Activated CD4-positive, alpha-beta T cell treated with anti-CD3 and anti-CD28 coated beads, Interleukin-2, amount 10 ng/mL, durations not matched to agents 24 days and 14 days (primary cell): Measurements from ENCODE around the gene RAB3GAP2. TPM values are rescaled to one million over a fixed set of nuclear protein-coding genes. Genes with fewer than 3 reads are reported as not detected.
"Not testable (repeated sequence)": the region's sequence is repeated elsewhere in the genome, so short reads cannot be mapped to it uniquely, and the experiment has no call there.

Experiments
- DNase-seq: peaks from one replicate; pipeline ENCODE4 v3.0.0; 2022
- H3K27ac Mint-ChIP-seq: one replicate; pipeline ENCODE4 v1.8.0; 2022; ENCODE audit warnings: mild to moderate bottlenecking, mixed read lengths
- H3K27me3 Mint-ChIP-seq: one replicate; pipeline ENCODE4 v1.8.0; 2022; ENCODE audit warnings: mixed read lengths
- H3K36me3 Mint-ChIP-seq: one replicate; pipeline ENCODE4 v1.8.0; 2022; ENCODE audit warnings: low read depth, mild to moderate bottlenecking, mixed read lengths
- H3K4me1 Mint-ChIP-seq: one replicate; pipeline ENCODE4 v1.8.0; 2021; ENCODE audit warnings: mixed read lengths
- H3K4me3 Mint-ChIP-seq: one replicate; pipeline ENCODE4 v1.8.0; 2022; ENCODE audit warnings: mild to moderate bottlenecking, moderate library complexity, mixed read lengths
- H3K9me3 Mint-ChIP-seq: one replicate; pipeline ENCODE4 v1.8.0; 2021; ENCODE audit warnings: mixed read lengths
- intact Hi-C: fragments of 100-400 bp; cut with micrococcal nuclease; formaldehyde crosslinking; loops from one replicate; pipeline ENCODE4 v1.15.1; 2023
- total RNA-seq: library from RNA; stranded (reverse); gene quantifications from 2 replicates; pipeline ENCODE4 v1.2.3, GENCODE V29; 2022

Gene RAB3GAP2, protein sequence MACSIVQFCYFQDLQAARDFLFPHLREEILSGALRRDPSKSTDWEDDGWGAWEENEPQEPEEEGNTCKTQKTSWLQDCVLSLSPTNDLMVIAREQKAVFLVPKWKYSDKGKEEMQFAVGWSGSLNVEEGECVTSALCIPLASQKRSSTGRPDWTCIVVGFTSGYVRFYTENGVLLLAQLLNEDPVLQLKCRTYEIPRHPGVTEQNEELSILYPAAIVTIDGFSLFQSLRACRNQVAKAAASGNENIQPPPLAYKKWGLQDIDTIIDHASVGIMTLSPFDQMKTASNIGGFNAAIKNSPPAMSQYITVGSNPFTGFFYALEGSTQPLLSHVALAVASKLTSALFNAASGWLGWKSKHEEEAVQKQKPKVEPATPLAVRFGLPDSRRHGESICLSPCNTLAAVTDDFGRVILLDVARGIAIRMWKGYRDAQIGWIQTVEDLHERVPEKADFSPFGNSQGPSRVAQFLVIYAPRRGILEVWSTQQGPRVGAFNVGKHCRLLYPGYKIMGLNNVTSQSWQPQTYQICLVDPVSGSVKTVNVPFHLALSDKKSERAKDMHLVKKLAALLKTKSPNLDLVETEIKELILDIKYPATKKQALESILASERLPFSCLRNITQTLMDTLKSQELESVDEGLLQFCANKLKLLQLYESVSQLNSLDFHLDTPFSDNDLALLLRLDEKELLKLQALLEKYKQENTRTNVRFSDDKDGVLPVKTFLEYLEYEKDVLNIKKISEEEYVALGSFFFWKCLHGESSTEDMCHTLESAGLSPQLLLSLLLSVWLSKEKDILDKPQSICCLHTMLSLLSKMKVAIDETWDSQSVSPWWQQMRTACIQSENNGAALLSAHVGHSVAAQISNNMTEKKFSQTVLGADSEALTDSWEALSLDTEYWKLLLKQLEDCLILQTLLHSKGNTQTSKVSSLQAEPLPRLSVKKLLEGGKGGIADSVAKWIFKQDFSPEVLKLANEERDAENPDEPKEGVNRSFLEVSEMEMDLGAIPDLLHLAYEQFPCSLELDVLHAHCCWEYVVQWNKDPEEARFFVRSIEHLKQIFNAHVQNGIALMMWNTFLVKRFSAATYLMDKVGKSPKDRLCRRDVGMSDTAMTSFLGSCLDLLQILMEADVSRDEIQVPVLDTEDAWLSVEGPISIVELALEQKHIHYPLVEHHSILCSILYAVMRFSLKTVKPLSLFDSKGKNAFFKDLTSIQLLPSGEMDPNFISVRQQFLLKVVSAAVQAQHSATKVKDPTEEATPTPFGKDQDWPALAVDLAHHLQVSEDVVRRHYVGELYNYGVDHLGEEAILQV (N-terminal part only)
- 55.0 and 60.0 TPM in 2 replicates for total RNA-seq

DNA sequence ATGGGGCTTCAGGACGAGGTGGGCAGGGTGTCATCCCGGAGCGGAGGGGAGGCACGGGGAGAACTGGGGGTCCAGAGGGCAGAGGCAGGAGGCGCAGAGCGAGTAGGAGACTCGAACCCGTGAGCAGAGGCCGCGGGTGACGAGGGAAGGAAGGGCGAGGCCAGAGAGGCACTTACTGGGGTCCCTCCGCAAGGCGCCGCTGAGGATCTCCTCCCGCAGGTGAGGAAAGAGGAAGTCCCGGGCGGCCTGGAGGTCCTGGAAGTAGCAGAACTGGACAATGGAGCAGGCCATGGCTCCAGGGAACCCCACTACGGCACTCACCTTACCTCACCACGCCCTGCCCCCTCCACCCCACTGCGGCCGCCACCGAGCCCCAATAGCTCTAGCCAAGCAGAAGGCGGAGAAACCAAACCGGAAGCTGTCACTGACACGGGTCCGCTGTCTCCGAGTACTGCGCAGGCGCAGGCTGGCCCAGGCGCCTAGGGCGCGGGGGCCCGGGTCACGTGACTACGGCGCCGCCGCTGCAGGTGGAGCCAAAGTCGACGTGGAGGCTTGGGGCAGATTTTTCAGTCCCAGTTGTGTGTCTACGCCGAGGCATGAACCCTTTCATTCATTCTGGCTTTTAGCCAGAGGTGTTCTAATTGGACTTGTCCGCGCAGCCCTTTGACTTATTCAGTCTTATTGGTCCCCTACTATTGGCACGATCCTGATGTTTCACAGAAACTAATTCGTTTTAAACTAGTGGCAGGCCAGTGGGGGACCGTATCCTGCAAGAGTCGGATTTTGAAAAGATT is at the start of gene RAB3GAP2:
Gene RAB3GAP2 (minus strand): TSS at position 407 of the 794 bp plus-strand sequence. CDS start 116 bp downstream, at position 291.
- no peaks in the 10 kb centered on the region for H3K9me3 Mint-ChIP-seq
- H3K4me1 Mint-ChIP-seq, result peaks cover 17% of the 10 kb centered on the region
- peak; percentile 96 for DNase-seq
- intact Hi-C loops, result loop anchor here (1.0 to 5.0 kb wide), 7 partner anchors 13 to 1100 kb away; partner anchors contain the start of genes EPRS1, IARS2 and LYPLAL1
- no peak within 1 kb of the TSS for H3K27ac Mint-ChIP-seq
- no peak within 1 kb of the TSS for H3K4me3 Mint-ChIP-seq
- H3K36me3 Mint-ChIP-seq, result peaks cover 17% of the 10 kb centered on the region
- H3K27me3 Mint-ChIP-seq, result peaks cover 12% of the 10 kb centered on the region

DNA sequence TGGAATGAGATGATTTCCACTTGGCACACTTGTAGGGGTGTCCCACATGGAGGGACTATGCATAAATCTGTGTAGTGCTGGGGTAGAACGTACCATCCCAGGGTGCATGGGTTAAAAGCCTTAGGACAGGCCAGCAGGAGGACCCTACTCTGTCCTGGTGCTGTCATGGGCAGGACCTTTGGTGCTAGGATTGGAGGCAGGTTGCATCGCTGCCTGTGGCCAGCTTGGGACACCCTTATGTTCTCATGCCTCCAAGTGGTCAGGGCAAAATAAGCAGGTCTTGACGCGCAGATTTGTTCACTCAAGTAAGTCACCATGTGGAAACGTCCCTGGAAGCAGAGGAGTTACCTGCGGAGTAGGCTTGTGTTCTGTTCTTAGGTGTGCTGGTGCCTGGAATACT is 49.5 kb upstream of the RAB3GAP2 start:
- Mint-ChIP-seq H3K27ac (no peak overlapping the region), H3K27me3 (peaks cover 4% of the 10 kb centered on the region), H3K4me3 (no peak overlapping the region), H3K9me3 (no peaks in the 10 kb centered on the region), H3K36me3 (no peaks in the 10 kb centered on the region), H3K4me1 (no peaks in the 10 kb centered on the region)
- intact Hi-C loops, result no loop called here
- no peak for DNase-seq

DNA sequence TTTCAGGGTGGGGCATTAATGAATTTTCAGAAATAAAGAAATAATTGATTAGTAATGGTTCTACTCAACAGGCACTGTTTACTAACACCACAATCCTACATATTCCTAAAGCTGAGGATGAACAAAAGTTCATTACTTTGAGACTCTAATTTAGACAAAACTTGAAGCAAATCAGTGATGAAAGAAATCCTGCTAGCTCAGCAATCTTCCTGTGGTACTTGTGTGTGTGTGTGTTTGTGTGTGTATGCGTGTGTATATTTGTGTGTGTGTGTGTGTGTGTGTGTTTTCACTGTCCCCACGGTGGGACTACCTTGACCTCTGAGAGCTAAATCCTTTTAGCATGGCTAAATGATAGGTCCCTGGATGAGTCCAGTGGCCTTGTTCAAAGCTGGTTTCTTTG is 48.5 kb upstream of the RAB3GAP2 start:
- H3K4me1 Mint-ChIP-seq, result no peaks in the 10 kb centered on the region
- no peak for DNase-seq
- intact Hi-C loops, result no loop called here
- no peak overlapping the region for H3K27ac Mint-ChIP-seq
- H3K9me3 Mint-ChIP-seq, result no peaks in the 10 kb centered on the region
- H3K4me3 Mint-ChIP-seq, result no peak overlapping the region
- no peaks in the 10 kb centered on the region for H3K36me3 Mint-ChIP-seq
- H3K27me3 Mint-ChIP-seq, result peaks cover 4% of the 10 kb centered on the region

DNA sequence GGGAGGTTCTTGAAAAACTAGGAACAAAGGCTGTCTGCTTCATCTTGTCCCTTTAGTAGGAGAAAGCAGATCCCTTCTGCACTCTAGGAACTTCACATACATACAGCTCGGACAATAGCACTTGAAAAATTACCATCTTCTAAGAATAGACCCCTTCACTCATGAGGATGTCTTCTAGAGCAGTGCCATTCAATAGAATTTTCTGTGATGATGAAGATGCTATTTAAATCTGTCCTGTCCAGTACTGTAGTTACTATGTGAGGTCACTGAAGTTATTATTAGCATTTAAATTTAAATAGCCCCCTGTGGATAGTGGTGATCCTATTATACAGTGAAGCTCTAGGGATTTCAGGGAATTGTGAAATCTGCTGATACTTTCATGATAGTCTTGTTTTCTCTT is 46.4 kb upstream of the RAB3GAP2 start:
- intact Hi-C loops, result no loop called here
- no peak for DNase-seq
- H3K27ac Mint-ChIP-seq, result no peak overlapping the region
- no peak overlapping the region for H3K4me3 Mint-ChIP-seq
- H3K36me3 Mint-ChIP-seq, result no peaks in the 10 kb centered on the region
- no peaks in the 10 kb centered on the region for H3K27me3 Mint-ChIP-seq
- H3K9me3 Mint-ChIP-seq, result no peaks in the 10 kb centered on the region
- H3K4me1 Mint-ChIP-seq, result no peaks in the 10 kb centered on the region

DNA sequence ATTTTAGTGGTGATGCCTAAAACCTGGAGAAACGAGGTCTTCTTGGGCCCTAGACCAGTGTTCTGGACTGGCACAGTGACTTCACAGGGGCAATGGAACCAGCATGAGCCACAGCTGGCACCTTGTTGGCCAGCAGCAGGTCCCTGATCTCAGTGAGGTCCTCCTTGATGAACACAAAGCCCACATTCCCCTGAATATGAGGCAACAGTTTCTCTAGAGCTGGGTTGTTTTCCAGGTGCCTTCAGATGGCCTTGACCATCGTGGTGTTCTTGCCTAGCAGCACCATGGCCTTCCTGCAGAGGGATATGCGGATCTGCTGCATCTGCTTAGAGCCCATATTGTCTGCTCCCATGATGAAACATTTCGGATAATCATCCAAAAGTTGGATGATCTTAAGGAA is 44.9 kb upstream of the RAB3GAP2 start:
- Mint-ChIP-seq H3K27ac (no peak overlapping the region), H3K27me3 (peaks cover 2% of the 10 kb centered on the region), H3K4me3 (no peak overlapping the region), H3K4me1 (no peaks in the 10 kb centered on the region), H3K36me3 (no peaks in the 10 kb centered on the region), H3K9me3 (no peaks in the 10 kb centered on the region)
- intact Hi-C loops, result no loop called here
- DNase-seq, result no peak

DNA sequence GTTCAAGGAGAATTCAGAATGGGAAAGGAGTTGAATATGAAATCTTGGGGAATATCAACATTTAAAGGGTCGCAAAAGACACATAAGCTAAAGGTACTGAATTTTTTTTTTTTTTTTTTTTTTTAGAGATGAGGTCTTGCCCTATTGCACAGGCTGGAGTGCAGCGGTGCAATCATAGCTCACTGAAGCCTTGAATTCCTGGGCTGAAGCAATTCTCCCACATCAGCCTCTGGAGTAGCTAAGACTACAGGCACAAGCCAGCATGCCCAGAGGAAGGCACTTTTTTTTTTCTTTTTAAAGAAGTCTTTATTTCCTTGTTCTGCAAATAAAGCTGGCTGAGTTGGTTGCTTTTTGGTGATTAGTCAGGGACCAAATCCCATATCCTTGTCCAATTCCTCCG is 44.1 kb upstream of the RAB3GAP2 start:
- no peak for DNase-seq
- no peaks in the 10 kb centered on the region for H3K9me3 Mint-ChIP-seq
- no peaks in the 10 kb centered on the region for H3K4me1 Mint-ChIP-seq
- H3K27ac Mint-ChIP-seq, result no peak overlapping the region
- peaks cover 2% of the 10 kb centered on the region for H3K27me3 Mint-ChIP-seq
- intact Hi-C loops, result no loop called here
- no peak overlapping the region for H3K4me3 Mint-ChIP-seq
- H3K36me3 Mint-ChIP-seq, result no peaks in the 10 kb centered on the region

DNA sequence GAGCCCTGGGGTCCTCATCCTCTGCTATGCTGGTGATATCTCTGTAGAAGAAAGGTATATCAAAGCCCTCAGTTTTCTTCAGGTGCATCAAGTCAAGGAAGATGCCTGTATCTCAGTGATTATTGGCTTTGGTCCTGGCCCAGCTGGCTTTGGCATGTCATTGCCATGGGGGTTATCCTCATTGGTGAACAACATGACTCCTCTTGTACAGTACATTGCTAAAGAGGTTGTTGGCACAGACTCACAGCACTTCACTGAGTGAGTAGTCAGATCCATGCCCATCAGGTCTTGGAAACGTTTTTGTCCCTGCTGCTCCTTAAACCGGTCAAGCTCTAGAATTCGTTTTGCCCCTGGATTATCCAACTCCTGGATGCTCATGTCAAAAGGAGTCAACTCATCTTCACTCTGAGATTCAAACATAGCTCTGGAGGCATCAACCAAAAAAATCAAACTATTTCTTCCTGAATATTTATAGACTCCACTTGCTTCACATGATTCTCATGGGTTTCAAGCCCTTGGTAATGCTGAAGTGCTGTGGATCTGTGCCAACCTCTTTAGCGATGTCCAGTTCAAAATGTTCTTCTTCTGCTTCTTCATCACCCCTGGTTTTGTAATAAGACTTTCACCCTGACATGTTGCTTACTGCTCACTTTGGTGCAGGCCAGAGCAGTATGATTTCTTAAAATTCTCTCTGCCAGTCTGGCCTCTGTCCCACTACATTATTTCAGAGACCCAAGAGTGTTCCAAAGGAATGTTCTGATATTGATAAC is 43.0 kb upstream of the RAB3GAP2 start:
- no peak overlapping the region for H3K27ac Mint-ChIP-seq
- peaks cover 2% of the 10 kb centered on the region for H3K27me3 Mint-ChIP-seq
- H3K36me3 Mint-ChIP-seq, result no peaks in the 10 kb centered on the region
- H3K4me3 Mint-ChIP-seq, result no peak overlapping the region
- H3K4me1 Mint-ChIP-seq, result no peaks in the 10 kb centered on the region
- no peak for DNase-seq
- H3K9me3 Mint-ChIP-seq, result no peaks in the 10 kb centered on the region
- intact Hi-C loops, result no loop called here

DNA sequence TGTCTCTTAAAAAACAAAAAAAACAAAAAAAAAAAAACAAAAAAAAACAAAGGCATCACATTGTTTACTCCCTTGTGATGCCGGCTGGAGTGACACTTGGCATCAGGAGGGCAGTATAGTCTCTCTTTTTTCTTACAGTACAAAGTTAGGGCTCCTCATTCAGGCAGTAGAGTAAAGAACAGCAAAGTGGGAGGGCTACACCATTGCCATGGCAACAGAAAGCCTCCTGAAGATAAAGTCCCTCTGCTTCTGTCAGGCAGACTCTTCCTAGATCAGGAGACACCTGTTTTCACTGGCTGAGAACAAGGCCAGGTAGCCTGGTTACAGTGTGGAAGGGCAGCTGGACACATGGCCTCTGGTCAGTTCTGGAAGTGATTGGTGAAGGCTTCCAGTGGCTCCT is 41.3 kb upstream of the RAB3GAP2 start:
- no peaks in the 10 kb centered on the region for H3K36me3 Mint-ChIP-seq

DNA sequence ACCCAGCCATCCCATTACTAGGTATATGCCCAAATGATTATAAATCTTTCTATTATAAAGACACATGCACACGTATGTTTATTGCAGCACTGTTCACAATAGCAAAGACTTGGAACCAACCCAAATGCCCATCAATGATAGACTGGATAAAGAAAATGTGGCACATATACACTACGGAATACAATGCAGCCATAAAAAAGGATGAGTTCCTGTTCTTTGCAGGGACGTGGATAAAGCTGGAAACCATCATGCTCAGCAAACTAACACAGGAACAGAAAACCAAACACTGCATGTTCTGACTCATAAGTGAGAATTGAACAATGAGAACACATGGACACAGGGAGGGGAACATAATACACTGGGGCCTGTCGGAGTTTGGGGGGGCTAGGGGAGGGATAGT is 37.9 kb upstream of the RAB3GAP2 start:
- H3K27me3 Mint-ChIP-seq, H3K27ac Mint-ChIP-seq, H3K9me3 Mint-ChIP-seq, H3K4me1 Mint-ChIP-seq, intact Hi-C loops, H3K4me3 Mint-ChIP-seq, H3K36me3 Mint-ChIP-seq, DNase-seq: not testable (repeated sequence)

More for the DNA sequence above, 41.3 kb upstream of the RAB3GAP2 start:
- no peak overlapping the region for H3K27ac Mint-ChIP-seq
- H3K9me3 Mint-ChIP-seq, result no peaks in the 10 kb centered on the region
- peaks cover 2% of the 10 kb centered on the region for H3K27me3 Mint-ChIP-seq
- H3K4me3 Mint-ChIP-seq, result no peak overlapping the region
- intact Hi-C loops, result no loop called here
- DNase-seq, result no peak
- H3K4me1 Mint-ChIP-seq, result no peaks in the 10 kb centered on the region

DNA sequence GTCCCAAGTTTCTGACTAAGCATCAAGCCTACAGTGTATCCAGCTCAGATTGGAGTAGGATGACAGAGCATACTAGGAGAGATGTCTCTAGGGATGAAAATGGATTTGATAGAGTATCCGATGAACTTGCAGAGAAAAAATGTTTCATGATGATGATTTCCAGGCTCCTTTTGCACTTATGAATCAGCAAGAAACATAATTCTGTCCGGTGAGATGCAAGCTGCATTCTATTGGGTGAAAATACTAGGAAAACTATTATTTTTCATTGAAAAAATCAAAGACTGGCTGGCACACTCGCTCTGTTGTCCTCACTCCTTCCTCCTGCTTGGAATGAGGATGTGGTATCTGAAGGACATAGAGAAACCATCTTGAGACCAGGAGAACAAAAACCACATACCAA is 35.4 kb upstream of the RAB3GAP2 start:
- no peaks in the 10 kb centered on the region for H3K36me3 Mint-ChIP-seq
- no peaks in the 10 kb centered on the region for H3K9me3 Mint-ChIP-seq
- intact Hi-C loops, result no loop called here
- no peak overlapping the region for H3K27ac Mint-ChIP-seq
- no peak for DNase-seq
- H3K27me3 Mint-ChIP-seq, result peaks cover 17% of the 10 kb centered on the region
- H3K4me1 Mint-ChIP-seq, result no peaks in the 10 kb centered on the region
- H3K4me3 Mint-ChIP-seq, result no peak overlapping the region

DNA sequence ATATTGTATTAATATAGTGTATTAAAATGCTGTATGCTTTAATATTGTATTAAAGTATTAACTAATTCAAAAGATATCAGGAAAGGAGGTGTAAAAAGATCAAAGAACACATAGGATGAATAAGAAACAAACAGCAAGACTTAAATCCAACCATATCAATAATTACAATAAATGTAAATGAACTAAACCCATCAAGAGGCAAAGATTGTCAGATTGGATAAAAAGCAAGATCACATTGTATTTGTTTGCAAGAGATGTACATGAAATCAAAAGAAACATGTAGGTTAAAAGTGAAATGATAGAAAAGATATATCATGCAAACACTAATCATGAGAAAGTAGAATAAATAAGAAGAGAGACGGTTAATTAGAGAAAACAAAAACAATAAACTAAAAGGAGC is 34.1 kb upstream of the RAB3GAP2 start:
- Mint-ChIP-seq H3K36me3 (no peaks in the 10 kb centered on the region), H3K4me1 (no peaks in the 10 kb centered on the region), H3K27me3 (peaks cover 20% of the 10 kb centered on the region), H3K4me3 (no peak overlapping the region), H3K27ac (no peak overlapping the region), H3K9me3 (no peaks in the 10 kb centered on the region)
- DNase-seq, result no peak
- intact Hi-C loops, result no loop called here

DNA sequence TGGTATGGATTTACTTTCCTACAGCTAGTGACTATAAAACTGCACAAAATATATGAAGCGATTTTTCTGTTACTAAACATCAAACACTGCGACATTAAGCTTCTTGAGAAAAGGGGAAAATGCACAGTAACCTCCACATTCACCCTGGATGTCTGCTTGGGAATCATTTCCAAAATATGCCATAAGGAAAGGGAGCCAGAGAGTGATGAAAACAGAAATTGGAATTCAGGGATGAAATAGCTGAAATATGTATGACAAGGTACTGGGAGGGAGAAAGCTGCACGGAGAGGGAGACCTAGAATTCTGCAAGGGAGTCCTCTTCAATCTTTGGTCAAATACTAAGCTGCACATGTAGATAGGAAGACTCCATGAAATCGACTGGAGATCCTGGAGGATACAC is 31.6 kb upstream of the RAB3GAP2 start:
- intact Hi-C loops, result no loop called here
- H3K4me3 Mint-ChIP-seq, result no peak overlapping the region
- DNase-seq, result no peak

More for the DNA sequence above, 31.6 kb upstream of the RAB3GAP2 start:
- no peak overlapping the region for H3K27ac Mint-ChIP-seq
- H3K27me3 Mint-ChIP-seq, result peaks cover 22% of the 10 kb centered on the region
- H3K36me3 Mint-ChIP-seq, result no peaks in the 10 kb centered on the region
- no peaks in the 10 kb centered on the region for H3K9me3 Mint-ChIP-seq
- peaks cover 3% of the 10 kb centered on the region for H3K4me1 Mint-ChIP-seq
